ENCODE data around the gene PIK3C2G. TPM values are rescaled to one million over a fixed set of nuclear protein-coding genes. Genes with fewer than 3 reads are reported as not detected.

PIK3C2G gene
- total and polyA plus RNA-seq, 2 of the 13 experiments (the other 11 are each of a cell fraction or from before 2014, with no cell fraction given), result not detected

DNA sequence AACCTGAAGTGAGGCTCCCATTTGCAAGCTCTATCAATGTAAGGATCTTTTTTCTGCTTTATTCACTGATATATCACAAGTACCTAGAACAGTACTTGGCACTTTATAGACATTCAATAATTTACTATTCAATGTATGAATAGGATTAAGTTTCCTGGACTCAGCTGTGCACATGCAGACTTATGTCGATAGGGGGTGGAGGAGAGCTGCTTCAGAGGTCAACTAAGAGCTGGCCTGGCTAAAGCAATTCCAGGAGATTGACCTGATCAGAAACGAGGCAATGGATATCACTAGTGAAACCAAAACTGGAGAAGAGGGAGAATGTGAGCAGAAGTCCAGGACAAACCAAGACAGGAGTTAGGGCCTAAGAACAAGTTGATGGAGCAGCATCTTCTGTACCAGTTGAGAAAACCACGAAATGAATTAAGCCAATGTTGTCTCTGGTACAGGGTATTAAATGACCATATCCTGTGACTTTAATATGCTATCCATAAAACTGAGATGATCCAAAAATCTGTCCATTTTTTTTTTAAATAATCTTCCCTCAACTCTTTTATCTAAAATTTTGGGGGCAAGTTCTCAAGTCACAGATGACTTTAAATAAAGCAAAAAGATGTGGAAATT, 169.2 kb downstream of the PIK3C2G start:
- Histone ChIP-seq H3K27ac (ENCODE audit: extremely low read length, insufficient read depth, low read length) (no peak overlapping the region), H3K79me2 (ENCODE audit: insufficient read depth, low read length) (no peaks in the 10 kb centered on the region), H3K4me2 (ENCODE audit: low read depth, low read length) (no peak overlapping the region), H3K9me3 (ENCODE audit: low read length) (no peaks in the 10 kb centered on the region), H3K4me3 (replicated peaks in 1 of 3; ENCODE audit: insufficient read depth in 1 of 3, low read depth in 2 of 3, low read length in 3 of 3) (no peak overlapping the region), H3K36me3 (replicated peaks in 1 of 2; ENCODE audit: control insufficient read depth in 1 of 2, insufficient read depth in 2 of 2, low read length in 2 of 2) (no peaks in the 10 kb centered on the region), H2AFZ (ENCODE audit: low read length) (no peak overlapping the region), H3K4me1 (ENCODE audit: insufficient read depth, low read length) (no peaks in the 10 kb centered on the region), H3K9ac (ENCODE audit: insufficient read depth, low read depth, low read length) (no peak overlapping the region), H4K20me1 (ENCODE audit: insufficient read depth, low read length) (no peaks in the 10 kb centered on the region), H3K27me3 (ENCODE audit: control insufficient read depth in 1 of 2, insufficient read depth in 2 of 2, low read length in 2 of 2) (no peaks in the 10 kb centered on the region)
- in situ Hi-C loops (cut with HindIII; ENCODE audit: extremely low pct_ligation_motif_present, low pct_unique_long_range_greater_than_20kb), result loop anchor here (25.0 kb wide), 2 partner anchors 757 to 857 kb away; no protein-coding TSS in a partner anchor
- FAIRE-seq (peak; percentile 68), DNase-seq (ENCODE audit: low spot score) (peak; percentile 24), ATAC-seq (peak; percentile 93)
- POLR2A ChIA-PET, result no interaction called here
- BruUV-seq (replicated peaks), result no TSS peak
- CTCF ChIA-PET (ENCODE audit: low intra/inter-chr PET ratio, low total read pairs), result interaction anchor here (0.7 kb wide), 1 partner anchor 858 kb away, joined by 3 read pairs; no protein-coding TSS in a partner anchor
- TF ChIP-seq ZFAT (CRISPR knock-in tag; conservative IDR thresholded peaks at IDR 0.05) (no peak), ZNF784 (CRISPR knock-in tag; IDR thresholded peaks at IDR 0.05; ENCODE audit: borderline replicate concordance) (no peak), ARID3A (IDR thresholded peaks at IDR 0.05; ENCODE audit: low read depth, low read length) (0 out of 2 replicates have a peak, but pooled peaks have one; percentile 24), STAG1 (CRISPR knock-in tag; IDR thresholded peaks at IDR 0.05) (peak; percentile 75), CTCF (CRISPR knock-in tag; IDR thresholded peaks at IDR 0.05) (peak; percentile 74), SMC3 (IDR thresholded peaks at IDR 0.05; ENCODE audit: low read length) (peak; percentile 55)
- WGBS (ENCODE audit: low lambda C conversion rate), result 4% methylated on average over 3 of the region's 3 CpGs
- intact Hi-C loops (cut with micrococcal nuclease; ENCODE audit: unreplicated experiment), result loop anchor here (1.0 to 10.0 kb wide), 3 partner anchors 434 to 858 kb away; no protein-coding TSS in a partner anchor
